ENCODE data around the gene DNAH17.

DNA sequence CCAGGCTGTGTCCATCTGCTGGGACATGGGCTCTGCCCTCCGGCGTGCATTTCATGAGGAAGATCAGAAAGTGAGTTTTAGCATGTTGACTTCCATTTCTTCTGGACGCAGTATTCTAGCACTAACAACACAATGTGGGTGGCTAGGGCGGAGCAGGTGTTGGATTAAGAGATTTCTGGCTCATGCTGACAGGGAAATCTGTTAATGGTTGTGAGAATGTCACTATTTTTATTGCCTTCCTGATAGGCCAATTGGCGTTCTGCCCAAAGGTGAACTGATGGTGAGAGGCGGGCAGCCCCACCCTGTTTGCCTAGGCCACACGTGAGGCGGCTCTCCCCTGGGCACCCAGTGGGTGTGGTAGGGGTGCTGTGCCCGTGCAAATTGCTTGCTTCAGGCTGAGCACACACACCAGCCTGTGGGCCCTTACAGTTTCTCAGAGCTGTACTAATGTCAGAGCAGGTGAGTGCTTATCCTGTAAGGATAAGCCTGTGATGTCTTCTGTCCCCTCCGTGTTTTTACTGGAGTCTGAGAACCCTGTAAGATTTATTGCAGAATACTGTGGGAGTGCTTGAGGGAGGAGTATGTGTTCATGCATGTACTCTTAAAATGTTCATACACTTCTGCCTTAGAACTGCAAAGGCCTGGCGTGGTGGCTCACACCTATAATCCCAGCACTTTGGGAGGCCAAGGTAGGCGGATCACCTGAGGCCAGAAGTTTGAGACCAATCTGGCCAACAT, 167.8 kb downstream of the DNAH17 start:
- TF ChIP-seq, protein P1, sequence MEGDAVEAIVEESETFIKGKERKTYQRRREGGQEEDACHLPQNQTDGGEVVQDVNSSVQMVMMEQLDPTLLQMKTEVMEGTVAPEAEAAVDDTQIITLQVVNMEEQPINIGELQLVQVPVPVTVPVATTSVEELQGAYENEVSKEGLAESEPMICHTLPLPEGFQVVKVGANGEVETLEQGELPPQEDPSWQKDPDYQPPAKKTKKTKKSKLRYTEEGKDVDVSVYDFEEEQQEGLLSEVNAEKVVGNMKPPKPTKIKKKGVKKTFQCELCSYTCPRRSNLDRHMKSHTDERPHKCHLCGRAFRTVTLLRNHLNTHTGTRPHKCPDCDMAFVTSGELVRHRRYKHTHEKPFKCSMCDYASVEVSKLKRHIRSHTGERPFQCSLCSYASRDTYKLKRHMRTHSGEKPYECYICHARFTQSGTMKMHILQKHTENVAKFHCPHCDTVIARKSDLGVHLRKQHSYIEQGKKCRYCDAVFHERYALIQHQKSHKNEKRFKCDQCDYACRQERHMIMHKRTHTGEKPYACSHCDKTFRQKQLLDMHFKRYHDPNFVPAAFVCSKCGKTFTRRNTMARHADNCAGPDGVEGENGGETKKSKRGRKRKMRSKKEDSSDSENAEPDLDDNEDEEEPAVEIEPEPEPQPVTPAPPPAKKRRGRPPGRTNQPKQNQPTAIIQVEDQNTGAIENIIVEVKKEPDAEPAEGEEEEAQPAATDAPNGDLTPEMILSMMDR (IDR thresholded peaks at IDR 0.05) = no peak
- TF ChIP-seq POLR2A (IDR thresholded peaks at IDR 0.05) (no peak), EP300 (IDR thresholded peaks at IDR 0.05) (no peak)
